GM12891 (cell line): ENCODE measurements around the gene DBH.

Experiments
- DNase-seq: peaks from one replicate; pipeline ENCODE4 v3.0.0; 2011; ENCODE audit warnings: low spot score; ENCODE audit not compliant: insufficient read length
- FAIRE-seq: peaks from 2 replicates; lab custom pipeline; 2011; peaks lifted over from hg19 to GRCh38; lab: Jason Lieb, UNC
- PAX5 ChIP-seq: IDR thresholded peaks from 2 replicates; pipeline ENCODE4 v1.6.1; 2011; ENCODE audit warnings: low read length, moderate library complexity, mild to moderate bottlenecking; ENCODE audit not compliant: insufficient read depth, severe bottlenecking
- POLR2A ChIP-seq: IDR thresholded peaks from 2 replicates; pipeline ENCODE4 v1.6.1; 2011; ENCODE audit warnings: low read depth, low read length, control low read depth
- POLR2AphosphoS5 ChIP-seq: IDR thresholded peaks from 2 replicates; pipeline ENCODE4 v1.6.1; 2011; ENCODE audit warnings: low read depth, low read length, control low read depth
- POU2F2 ChIP-seq: IDR thresholded peaks from 2 replicates; pipeline ENCODE4 v1.6.1; 2011; ENCODE audit warnings: low read depth, mild to moderate bottlenecking, control low read depth, low read length, moderate library complexity
- SPI1 ChIP-seq: IDR thresholded peaks from 2 replicates; pipeline ENCODE4 v1.6.1; 2011; ENCODE audit warnings: low read depth, low read length, control low read depth
- TAF1 ChIP-seq: IDR thresholded peaks from 2 replicates; pipeline ENCODE4 v1.6.1; 2011; ENCODE audit warnings: low read depth, low read length, control low read depth

DBH gene

DNA sequence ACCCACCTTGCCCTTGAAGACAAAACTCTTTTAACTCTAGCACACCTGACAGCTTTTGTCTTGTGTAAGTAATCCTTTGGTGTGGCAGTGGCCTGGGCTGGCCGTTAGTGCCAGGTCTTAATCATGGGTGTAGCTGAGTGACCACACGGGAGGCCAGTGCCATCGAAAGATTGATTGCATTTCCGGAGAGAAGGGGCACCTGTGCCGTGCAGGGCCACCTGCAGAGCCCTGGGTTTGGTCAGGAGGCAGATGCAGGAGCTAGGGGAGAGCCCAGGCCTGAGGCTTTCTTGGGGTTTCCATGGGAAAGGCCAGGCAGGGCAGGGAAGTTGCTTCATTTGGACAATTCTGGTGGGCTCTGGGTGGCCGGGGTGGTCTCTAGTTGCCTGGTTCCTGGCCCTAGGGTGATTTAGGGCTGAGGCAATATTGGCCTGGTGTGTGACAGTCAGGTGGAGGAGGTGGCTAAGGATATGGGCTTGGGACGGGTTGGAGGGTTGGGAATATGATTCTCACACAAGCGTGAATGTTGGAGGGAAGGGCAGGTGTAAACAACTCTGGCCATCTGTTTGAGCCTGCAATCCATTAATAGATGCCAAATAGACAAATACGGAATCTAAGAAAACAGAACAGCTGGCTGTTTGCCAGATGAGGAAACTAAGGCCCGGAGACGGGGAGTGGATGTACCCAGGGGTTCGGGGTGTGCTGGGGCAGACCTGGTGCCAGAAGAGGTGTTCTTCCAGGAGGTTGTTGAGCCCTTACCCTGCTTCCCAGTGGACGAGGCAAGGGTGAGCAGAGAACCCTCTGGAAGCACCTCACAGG lies 4.6 kb downstream of the DBH start:
- DNase-seq: no peak
- FAIRE-seq: no peak
- TF ChIP-seq TAF1 (no peak), POLR2A (no peak), PAX5 (no peak), POLR2AphosphoS5 (no peak), SPI1 (no peak), POU2F2 (no peak)

DNA sequence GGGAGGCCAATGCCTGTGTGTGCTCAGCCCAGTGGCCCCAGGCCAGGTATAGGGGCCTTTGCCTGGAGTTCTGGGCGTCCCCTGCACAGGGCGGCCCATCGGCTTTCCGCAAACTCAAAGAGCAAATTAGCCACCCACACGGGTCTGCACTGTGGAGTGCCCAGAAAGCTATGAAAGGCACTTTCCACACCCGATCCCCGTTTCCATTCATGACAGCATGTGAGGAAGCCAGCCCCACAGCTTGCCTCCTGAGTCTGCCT lies 5.2 kb downstream of the DBH start:
- TF ChIP-seq POU2F2 (no peak), SPI1 (no peak), POLR2AphosphoS5 (no peak), TAF1 (no peak), POLR2A (no peak), PAX5 (no peak)
- DNase-seq (no peak), FAIRE-seq (no peak)

DNA sequence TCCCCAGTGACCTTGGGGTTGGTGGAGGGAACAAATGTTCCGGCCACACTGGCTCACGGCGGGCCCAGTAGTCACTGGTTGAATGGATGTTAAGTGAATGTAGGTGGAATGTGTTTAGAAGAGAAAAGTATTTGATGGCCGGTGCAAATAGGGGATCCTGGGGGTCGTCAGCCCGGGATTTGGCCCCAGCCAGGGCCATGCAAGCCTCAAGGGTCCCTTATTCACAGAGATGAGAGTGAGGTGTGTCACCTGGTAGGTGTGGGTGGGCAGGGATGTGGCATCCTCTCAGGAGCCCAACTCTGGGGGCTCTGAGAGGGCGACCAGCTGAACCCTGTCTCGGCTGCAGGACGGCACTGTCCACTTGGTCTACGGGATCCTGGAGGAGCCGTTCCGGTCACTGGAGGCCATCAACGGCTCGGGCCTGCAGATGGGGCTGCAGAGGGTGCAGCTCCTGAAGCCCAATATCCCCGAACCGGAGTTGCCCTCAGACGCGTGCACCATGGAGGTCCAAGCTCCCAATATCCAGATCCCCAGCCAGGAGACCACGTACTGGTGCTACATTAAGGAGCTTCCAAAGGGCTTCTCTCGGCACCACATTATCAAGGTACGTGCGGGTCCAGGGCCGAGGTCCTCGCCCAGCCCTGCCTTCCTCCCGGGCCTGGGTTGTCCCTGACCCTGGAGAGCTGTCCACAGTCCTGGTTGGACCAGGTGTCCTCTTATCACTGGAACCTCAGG lies 5.9 kb downstream of the DBH start:
- TF ChIP-seq POLR2A (no peak), SPI1 (no peak), POU2F2 (no peak), PAX5 (no peak), TAF1 (no peak), POLR2AphosphoS5 (no peak)
- DNase-seq (no peak), FAIRE-seq (no peak)

DNA sequence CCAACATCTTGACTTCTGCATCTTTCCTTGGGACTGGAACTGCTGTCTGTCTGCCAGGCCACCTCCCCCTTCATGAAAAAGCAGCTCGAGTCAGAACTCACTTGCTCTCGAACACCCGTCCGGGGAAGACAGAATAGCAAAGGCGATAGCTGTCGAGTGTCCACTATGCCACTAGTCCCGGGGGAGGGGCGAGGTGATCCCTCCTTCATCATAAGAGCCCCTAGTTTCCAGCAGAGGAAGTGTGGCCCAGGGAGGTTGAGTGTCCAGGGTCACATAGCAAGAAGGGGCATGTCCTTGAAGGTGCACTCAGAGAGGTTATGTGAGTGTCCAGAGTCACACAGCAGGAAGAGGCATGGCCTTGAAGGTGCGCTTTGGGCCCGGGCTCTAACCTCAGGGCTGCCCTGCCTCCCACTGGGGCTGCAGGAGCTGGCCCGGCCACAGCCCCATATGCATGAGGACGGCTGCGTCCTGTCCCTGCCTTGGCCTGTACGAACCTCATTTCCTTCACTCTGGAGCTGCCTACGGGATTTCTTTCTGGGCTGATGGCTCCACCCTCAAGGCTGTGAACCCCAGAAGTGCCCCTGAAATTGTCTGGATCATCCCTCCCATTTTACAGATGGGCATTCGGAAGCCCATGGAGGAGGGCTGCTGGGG lies 6.7 kb downstream of the DBH start:
- TF ChIP-seq TAF1 (no peak), PAX5 (no peak), POU2F2 (no peak), SPI1 (no peak), POLR2AphosphoS5 (no peak), POLR2A (no peak)
- DNase-seq: no peak
- FAIRE-seq: no peak

DNA sequence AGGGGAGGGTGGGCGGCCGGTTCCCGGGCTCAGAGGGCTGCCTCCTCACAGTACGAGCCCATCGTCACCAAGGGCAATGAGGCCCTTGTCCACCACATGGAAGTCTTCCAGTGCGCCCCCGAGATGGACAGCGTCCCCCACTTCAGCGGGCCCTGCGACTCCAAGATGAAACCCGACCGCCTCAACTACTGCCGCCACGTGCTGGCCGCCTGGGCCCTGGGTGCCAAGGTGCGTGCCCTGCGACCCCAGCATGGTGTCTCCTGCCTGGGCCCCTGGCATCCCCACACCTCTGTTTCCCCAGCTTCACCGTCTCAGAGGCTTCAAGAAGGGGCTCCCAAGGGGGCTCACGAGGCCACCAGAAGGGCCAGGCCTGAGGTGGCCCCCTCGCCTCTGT lies 7.2 kb downstream of the DBH start:
- FAIRE-seq: no peak
- DNase-seq: no peak

GRCh38 chr9:133643978-133644760 lies 8.0 kb downstream of the DBH start:
- no peak for DNase-seq
- no peak for FAIRE-seq
- TF ChIP-seq POU2F2 (no peak), SPI1 (no peak), TAF1 (no peak), PAX5 (no peak), POLR2AphosphoS5 (no peak), POLR2A (no peak)

More for the DNA sequence above, 7.2 kb downstream of the DBH start:
- no peak for TF ChIP-seq TAF1
- no peak for TF ChIP-seq POLR2A
- TF ChIP-seq POLR2AphosphoS5: no peak
- TF ChIP-seq SPI1: no peak
- TF ChIP-seq POU2F2: no peak
- no peak for TF ChIP-seq PAX5

DNA sequence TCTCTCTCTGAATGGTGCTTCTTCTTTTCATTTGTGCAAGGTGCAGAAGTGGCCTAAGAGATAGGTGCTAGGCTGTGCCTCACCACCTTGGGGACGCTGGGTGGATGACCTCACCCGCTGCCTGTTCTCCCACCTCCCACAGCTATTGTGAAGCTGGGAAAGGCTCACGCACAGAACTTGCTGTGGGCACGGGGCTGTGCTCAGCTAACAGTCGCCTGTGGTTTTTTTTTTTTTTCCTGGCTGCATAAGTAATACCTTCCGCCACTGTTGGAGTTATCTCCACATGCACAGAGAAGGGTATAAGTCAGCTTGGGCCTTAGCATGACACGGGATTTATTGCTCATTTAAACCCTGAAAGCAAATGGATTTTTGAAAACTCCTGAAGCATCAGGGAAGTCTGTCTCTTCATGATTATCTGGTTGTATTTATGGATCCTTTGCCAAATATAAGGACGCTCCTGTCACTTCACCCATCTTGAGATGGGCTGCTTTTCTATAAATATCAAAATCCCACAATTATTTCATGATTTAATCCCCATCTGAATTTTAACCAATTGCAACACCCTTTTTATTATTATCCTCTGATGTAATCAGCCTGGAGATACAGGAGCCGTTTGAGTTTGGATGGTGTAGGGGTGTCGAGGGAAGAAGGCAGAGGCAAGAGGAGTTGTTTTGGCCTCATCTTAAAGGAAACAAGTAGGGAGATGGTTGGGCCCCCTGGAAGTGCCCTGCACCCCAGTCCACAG lies 9.0 kb downstream of the DBH start:
- TF ChIP-seq POU2F2 (no peak), POLR2AphosphoS5 (no peak), PAX5 (no peak), TAF1 (no peak), SPI1 (no peak), POLR2A (no peak)
- DNase-seq (no peak), FAIRE-seq (no peak)

GRCh38 chr9:133647148-133647547 lies 11.0 kb downstream of the DBH start:
- no peak for DNase-seq
- no peak for FAIRE-seq
- TF ChIP-seq POLR2AphosphoS5 (no peak), POLR2A (no peak), PAX5 (no peak), SPI1 (no peak), POU2F2 (no peak), TAF1 (no peak)
